DMS 273 (cell line): Measurements from ENCODE around the gene MSI2.

Source experiments
- DNase-seq: peaks from one replicate; lab custom pipeline; 2025; ENCODE audit not compliant: unreplicated experiment; lab: John Stamatoyannopoulos, UW

The MSI2 gene

GRCh38 chr17:57649191-57649590, 392.9 kb downstream of the MSI2 start:
- no peak for DNase-seq

GRCh38 chr17:57649731-57650484, 393.6 kb downstream of the MSI2 start:
- no peak for DNase-seq

- DNase-seq: no peak
Measured at GRCh38 chr17:57650548-57650947, 394.2 kb downstream of the MSI2 start.

GRCh38 chr17:57651451-57651850, 395.1 kb downstream of the MSI2 start:
- no peak for DNase-seq

- no peak for DNase-seq
Measured at GRCh38 chr17:57651996-57652395, 395.7 kb downstream of the MSI2 start.

- DNase-seq: no peak
Measured at GRCh38 chr17:57652811-57653210, 396.5 kb downstream of the MSI2 start.

GRCh38 chr17:57653279-57653678, 397.0 kb downstream of the MSI2 start:
- DNase-seq: no peak

GRCh38 chr17:57654040-57654775, 397.9 kb downstream of the MSI2 start:
- no peak for DNase-seq

GRCh38 chr17:57655553-57655952, 399.2 kb downstream of the MSI2 start:
- DNase-seq: no peak

GRCh38 chr17:57657211-57657610, 400.9 kb downstream of the MSI2 start:
- no peak for DNase-seq

- peak; percentile 46 for DNase-seq
Measured at GRCh38 chr17:57662041-57662440, 405.7 kb downstream of the MSI2 start.

- DNase-seq: peak; percentile 96
Measured at GRCh38 chr17:57662644-57663308, 406.5 kb downstream of the MSI2 start.

- no peak for DNase-seq
Measured at GRCh38 chr17:57663326-57664070, 407.2 kb downstream of the MSI2 start.

- peak; percentile 22 for DNase-seq
Measured at GRCh38 chr17:57665128-57665527, 408.8 kb downstream of the MSI2 start.

GRCh38 chr17:57665696-57666095, 409.4 kb downstream of the MSI2 start:
- DNase-seq: no peak

- no peak for DNase-seq
Measured at GRCh38 chr17:57666201-57666870, 410.0 kb downstream of the MSI2 start.

GRCh38 chr17:57666946-57667345, 410.6 kb downstream of the MSI2 start:
- no peak for DNase-seq

GRCh38 chr17:57667461-57667923, 411.2 kb downstream of the MSI2 start:
- no peak for DNase-seq

GRCh38 chr17:57668332-57668731, 412.0 kb downstream of the MSI2 start:
- DNase-seq: no peak

- DNase-seq: no peak
Measured at GRCh38 chr17:57669671-57670529, 413.6 kb downstream of the MSI2 start.
